Sigmoid colon (tissue), 7 donors: ENCODE measurements around the gene MSL3. TPM values are rescaled to one million over a fixed set of nuclear protein-coding genes. Genes with fewer than 3 reads are reported as not detected.
A peak's percentile ranks its signal among the peaks of the same experiment; 100 is the strongest.

ENCODE experiments used
- DNase-seq: peaks from one replicate; pipeline ENCODE4 v3.0.0-alpha.2; 2019
- H3K27ac ChIP-seq, 4 donors: fragments of 200-600 bp; sonication (generic); one replicate each; pipeline ENCODE4 v1.5.1; 2016 to 2019; ENCODE audit warnings: mild to moderate bottlenecking in 1 of 4
- H3K27me3 ChIP-seq, 3 donors: fragments of 200-600 bp; sonication (generic); one replicate each; pipeline ENCODE4 v1.5.1; 2019; ENCODE audit warnings: mild to moderate bottlenecking in 1 of 3
- H3K36me3 ChIP-seq, 4 donors: fragments of 200-600 bp; sonication (generic); one replicate each; pipeline ENCODE4 v1.5.1; 2016 to 2019
- H3K4me1 ChIP-seq, 4 donors: fragments of 200-600 bp; sonication (generic); one replicate each; pipeline ENCODE4 v1.5.1; 2017 to 2019
- H3K4me3 ChIP-seq, 4 donors: fragments of 200-600 bp; sonication (generic); one replicate each; pipeline ENCODE4 v1.5.1; 2017 to 2019; ENCODE audit warnings: mild to moderate bottlenecking in 2 of 4, moderate library complexity in 1 of 4
- H3K9me3 ChIP-seq, 4 donors: fragments of 200-600 bp in 3 of 4; sonication (generic) in 3 of 4; one replicate each; pipeline versions ENCODE4 v1.5.1 to v1.6.1; 2013 to 2019
- EP300 ChIP-seq, 4 donors: sonication (generic); formaldehyde crosslinking; IDR thresholded peaks; one replicate each; pipeline ENCODE4 v1.6.1; 2017; ENCODE audit warnings: antibody characterized with exemption in 4 of 4
- POLR2A ChIP-seq, 2 donors: fragments of 450-650 bp; IDR thresholded peaks; one replicate each; pipeline ENCODE4 v1.6.1; 2016; ENCODE audit warnings: antibody characterized with exemption in 2 of 2, mild to moderate bottlenecking in 2 of 2, moderate library complexity in 2 of 2
- POLR2AphosphoS5 ChIP-seq, 4 donors: sonication (generic); formaldehyde crosslinking; IDR thresholded peaks; one replicate each; pipeline ENCODE4 v1.6.1; 2017; ENCODE audit warnings: antibody characterized with exemption in 4 of 4
- WGBS, 2 donors: extraction: QIAGEN DNeasy Blood & Tissue Kit; methylation state at CpG; one replicate each; pipeline ENCODE4 v1.1.7; 2013; 5-methylcytosine and 5-hydroxymethylcytosine counted together
- intact Hi-C: fragments of 100-400 bp; cut with DNase I; formaldehyde crosslinking; loops from one replicate; pipeline ENCODE4 v1.15.1; 2023
- polyA plus RNA-seq, 3 donors: library from polyadenylated mRNA; stranded (reverse); fragments of 200-250 nt; gene quantifications; one replicate each; pipeline ENCODE4 v1.2.3, GENCODE V29; 2013
- total RNA-seq, 4 donors: library from RNA; depleted of rRNA; stranded (reverse); fragments of >200 nt; gene quantifications; one replicate each; pipeline ENCODE4 v1.1.0, GENCODE V29; 2016
- TF ChIP-seq, protein P1 (sequence below), 4 experiments: fragments of 450-650 bp in 3 of 4; fragments of 200-600 bp in 1 of 4; IDR thresholded peaks; one replicate each; pipeline ENCODE4 v1.5.1; 2016 to 2019; ENCODE audit warnings: antibody characterized with exemption in 4 of 4, mild to moderate bottlenecking in 3 of 4, moderate library complexity in 2 of 4
- donor health status: healthy with polysubstance abuse.
- donor health status: Bipolar disorder and iron deficiency.
- donor health status: healthy.

MSL3 gene
- total and polyA plus RNA-seq, 7 donors, result 16.8 to 49.9 (median 20.6) TPM

DNA sequence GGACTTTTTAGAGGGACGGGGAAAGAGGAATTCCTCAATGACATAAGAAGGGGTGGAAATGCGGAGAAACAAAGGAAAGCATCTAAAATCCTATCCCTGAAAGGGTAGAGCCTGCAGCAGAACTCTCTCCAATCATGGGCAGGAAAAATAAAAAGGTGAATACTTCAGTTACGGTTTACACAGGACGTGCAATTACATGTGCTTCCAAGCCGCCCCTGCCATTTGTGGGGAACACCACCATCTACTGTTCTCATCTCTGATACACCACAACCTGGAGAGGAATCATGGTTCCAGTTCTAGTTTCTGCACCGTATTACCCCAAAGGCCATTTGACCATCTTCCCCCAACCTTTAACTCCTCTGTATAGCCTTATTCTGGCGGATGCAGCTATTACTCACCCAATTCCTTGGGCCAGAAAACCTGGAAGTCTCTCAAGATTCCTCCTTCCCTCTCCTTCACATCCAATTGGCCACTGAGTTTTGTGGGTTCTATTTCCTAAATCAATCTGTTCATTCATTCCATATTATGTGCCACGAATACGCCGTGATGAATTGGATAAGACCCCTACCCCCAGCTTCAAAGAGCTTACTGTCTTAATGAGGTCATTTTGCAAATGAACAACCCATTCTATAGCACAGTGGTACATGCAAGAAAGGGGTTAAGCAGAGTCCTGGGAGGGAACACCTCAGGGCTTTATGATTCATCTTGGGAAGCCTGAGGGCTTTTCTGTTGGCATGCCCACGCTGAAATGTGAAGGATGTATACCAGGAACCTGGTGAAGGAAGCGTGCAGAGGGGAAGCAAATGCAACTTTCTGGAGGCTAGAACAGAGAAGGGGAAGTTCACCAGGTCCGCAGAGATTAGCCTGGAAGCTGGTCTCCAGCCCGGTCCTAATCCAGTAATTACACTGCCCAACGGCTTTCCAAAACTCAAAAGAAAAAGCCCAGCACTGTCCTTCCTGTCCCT is 1.4 kb upstream of the MSL3 start:
- Histone ChIP-seq H3K4me1 (peaks cover 0 to 17% (median 2%) of the 10 kb centered on the region in 4 donors), H3K9me3 (no peaks in the 10 kb centered on the region), H3K36me3 (peaks cover 0 to 4% (median 0%) of the 10 kb centered on the region in 4 donors), H3K27me3 (no peaks in the 10 kb centered on the region), H3K4me3 (peak overlapping the region in 2 of 4 donors; percentile 66 to 74), H3K27ac (peak overlapping the region; percentile 87 to 92 (median 89))
- intact Hi-C loops, result loop anchor here (5.0 to 10.0 kb wide), 4 partner anchors 34 to 614 kb away; partner anchors contain the start of gene ARHGAP6
- 67 to 79% methylated on average over 15 of the region's 15 CpGs for WGBS, 2 donors
- TF ChIP-seq, protein P1, sequence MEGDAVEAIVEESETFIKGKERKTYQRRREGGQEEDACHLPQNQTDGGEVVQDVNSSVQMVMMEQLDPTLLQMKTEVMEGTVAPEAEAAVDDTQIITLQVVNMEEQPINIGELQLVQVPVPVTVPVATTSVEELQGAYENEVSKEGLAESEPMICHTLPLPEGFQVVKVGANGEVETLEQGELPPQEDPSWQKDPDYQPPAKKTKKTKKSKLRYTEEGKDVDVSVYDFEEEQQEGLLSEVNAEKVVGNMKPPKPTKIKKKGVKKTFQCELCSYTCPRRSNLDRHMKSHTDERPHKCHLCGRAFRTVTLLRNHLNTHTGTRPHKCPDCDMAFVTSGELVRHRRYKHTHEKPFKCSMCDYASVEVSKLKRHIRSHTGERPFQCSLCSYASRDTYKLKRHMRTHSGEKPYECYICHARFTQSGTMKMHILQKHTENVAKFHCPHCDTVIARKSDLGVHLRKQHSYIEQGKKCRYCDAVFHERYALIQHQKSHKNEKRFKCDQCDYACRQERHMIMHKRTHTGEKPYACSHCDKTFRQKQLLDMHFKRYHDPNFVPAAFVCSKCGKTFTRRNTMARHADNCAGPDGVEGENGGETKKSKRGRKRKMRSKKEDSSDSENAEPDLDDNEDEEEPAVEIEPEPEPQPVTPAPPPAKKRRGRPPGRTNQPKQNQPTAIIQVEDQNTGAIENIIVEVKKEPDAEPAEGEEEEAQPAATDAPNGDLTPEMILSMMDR (IDR thresholded peaks at IDR 0.05), result no peak
- no peak for TF ChIP-seq EP300 (IDR thresholded peaks at IDR 0.05)
- no peak for TF ChIP-seq POLR2AphosphoS5 (IDR thresholded peaks at IDR 0.05)
- TF ChIP-seq POLR2A (IDR thresholded peaks at IDR 0.05), result no peak
- DNase-seq, result no peak

DNA sequence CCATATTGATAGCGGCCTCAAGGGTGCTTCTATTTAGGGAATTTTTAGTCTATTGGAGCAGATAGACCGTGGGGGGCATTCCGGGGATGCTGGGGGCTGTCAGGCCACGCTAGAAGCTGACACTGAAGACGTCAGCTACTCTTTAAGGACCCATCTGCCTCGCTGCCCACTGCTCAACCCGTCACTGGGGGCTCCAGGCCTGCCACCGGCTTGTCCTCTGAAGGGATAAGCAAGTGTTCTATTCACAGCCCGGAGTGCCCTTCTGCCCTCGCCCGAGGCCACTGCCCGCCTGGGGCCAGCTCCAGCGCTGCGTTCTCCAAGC is 679 bp upstream of the MSL3 start:
- Histone ChIP-seq H3K4me1 (peaks cover 0 to 17% (median 2%) of the 10 kb centered on the region in 4 donors), H3K27ac (peak overlapping the region; percentile 87 to 92 (median 89)), H3K9me3 (no peaks in the 10 kb centered on the region), H3K36me3 (peaks cover 0 to 12% (median 0%) of the 10 kb centered on the region in 4 donors), H3K4me3 (peak overlapping the region; percentile 43 to 74 (median 66)), H3K27me3 (no peaks in the 10 kb centered on the region)
- 7% methylated on average over 14 of the region's 14 CpGs for WGBS, 2 donors
- TF ChIP-seq POLR2A (IDR thresholded peaks at IDR 0.05) (no peak), POLR2AphosphoS5 (IDR thresholded peaks at IDR 0.05) (no peak), EP300 (IDR thresholded peaks at IDR 0.05) (no peak)
- TF ChIP-seq, protein P1 (IDR thresholded peaks at IDR 0.05), result no peak
- intact Hi-C loops, result loop anchor here (5.0 to 10.0 kb wide), 4 partner anchors 35 to 615 kb away; partner anchors contain the start of gene ARHGAP6
- no peak for DNase-seq

DNA sequence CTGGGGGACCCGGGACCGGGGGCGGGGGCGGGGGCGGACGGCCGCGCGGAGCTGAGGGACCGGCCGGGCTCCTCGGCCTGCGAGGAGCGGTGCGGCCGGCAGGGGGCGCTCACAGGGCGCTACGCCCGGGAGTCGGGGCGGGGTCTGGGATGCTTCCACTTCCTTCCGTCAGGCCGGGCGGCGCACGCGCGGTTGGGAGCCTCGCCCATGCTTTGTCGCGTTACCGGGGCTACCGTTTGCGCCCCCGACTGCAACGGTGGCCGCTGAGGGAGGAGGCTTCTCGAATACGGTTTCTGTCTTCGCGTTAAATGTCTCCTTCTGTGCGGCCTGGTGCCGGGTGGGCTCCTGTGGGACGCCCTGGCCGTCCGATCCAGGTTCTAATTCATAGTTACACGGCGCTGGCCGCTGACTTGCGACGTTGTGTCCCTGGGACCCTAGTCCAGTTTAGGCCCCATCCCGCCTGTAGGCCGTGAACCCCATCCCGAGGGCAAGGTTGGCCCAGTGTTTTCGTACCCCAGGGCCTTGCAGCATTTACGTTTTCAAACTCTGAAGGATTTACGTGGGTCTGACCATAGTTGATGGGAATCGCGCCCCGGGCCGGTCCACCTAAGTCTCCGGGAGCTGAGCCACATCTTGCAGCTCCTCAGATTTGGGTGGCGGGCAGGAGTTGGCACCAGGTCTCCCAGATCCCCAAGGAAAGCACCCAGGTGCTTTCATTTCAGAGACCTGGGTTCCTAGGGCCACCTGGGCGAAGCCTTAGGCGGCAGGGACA is 549 bp downstream of the MSL3 start:
- H3K36me3 ChIP-seq, result peaks cover 0 to 24% (median 0%) of the 10 kb centered on the region in 4 donors
- intact Hi-C loops, result loop anchor here (2.0 to 10.0 kb wide), 5 partner anchors 36 to 616 kb away; partner anchors contain the start of gene ARHGAP6
- H3K27ac ChIP-seq, result peak overlapping the region; percentile 87 to 92 (median 89)
- TF ChIP-seq POLR2A (IDR thresholded peaks at IDR 0.05), result no peak
- peak; percentile 29 to 73 (median 58) for TF ChIP-seq POLR2AphosphoS5 (IDR thresholded peaks at IDR 0.05)
- TF ChIP-seq, protein P1 (IDR thresholded peaks at IDR 0.05), result peak in 3 of 4 experiments; percentile 13 to 69 (median 19)
- no peaks in the 10 kb centered on the region for H3K27me3 ChIP-seq
- no peaks in the 10 kb centered on the region for H3K9me3 ChIP-seq
- DNase-seq, result peak; percentile 94
- H3K4me3 ChIP-seq, result peak overlapping the region; percentile 58 to 74 (median 66)
- H3K4me1 ChIP-seq, result peaks cover 0 to 17% (median 2%) of the 10 kb centered on the region in 4 donors
- WGBS, 2 donors, result 0% methylated on average over 66 of the region's 66 CpGs

DNA sequence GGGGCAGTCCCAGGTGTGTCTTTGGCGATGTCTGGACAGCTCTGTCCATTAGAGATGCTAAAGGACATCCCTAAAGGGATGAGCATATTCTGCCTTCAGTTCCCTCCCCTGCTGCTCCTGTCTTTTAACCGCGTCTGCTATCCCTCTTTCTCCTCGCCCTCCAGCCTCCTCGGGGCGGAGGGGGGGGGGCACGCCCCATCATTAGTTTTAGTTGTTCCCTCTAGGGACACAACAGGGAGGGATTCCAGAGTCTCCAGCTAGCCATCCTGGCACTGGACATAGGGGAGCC is 1.1 kb downstream of the MSL3 start:
- intact Hi-C loops, result loop anchor here (2.0 to 10.0 kb wide), 5 partner anchors 37 to 617 kb away; partner anchors contain the start of gene ARHGAP6
- Histone ChIP-seq H3K27me3 (no peaks in the 10 kb centered on the region), H3K4me3 (peak overlapping the region; percentile 58 to 74 (median 66)), H3K36me3 (peaks cover 0 to 29% (median 0%) of the 10 kb centered on the region in 4 donors), H3K9me3 (no peaks in the 10 kb centered on the region), H3K4me1 (peaks cover 0 to 17% (median 2%) of the 10 kb centered on the region in 4 donors), H3K27ac (peak overlapping the region; percentile 87 to 92 (median 89))
- peak in 1 of 4 donors; percentile 4 for TF ChIP-seq POLR2AphosphoS5 (IDR thresholded peaks at IDR 0.05)
- TF ChIP-seq POLR2A (IDR thresholded peaks at IDR 0.05), result no peak
- DNase-seq, result no peak
- WGBS, 2 donors, result 0% methylated on average over 7 of the region's 7 CpGs
